ENCODE measurements around the gene BDP1.
"Not testable (repeated sequence)": the region's sequence is repeated elsewhere in the genome, so short reads cannot be mapped to it uniquely, and the experiment has no call there.

The BDP1 gene

DNA sequence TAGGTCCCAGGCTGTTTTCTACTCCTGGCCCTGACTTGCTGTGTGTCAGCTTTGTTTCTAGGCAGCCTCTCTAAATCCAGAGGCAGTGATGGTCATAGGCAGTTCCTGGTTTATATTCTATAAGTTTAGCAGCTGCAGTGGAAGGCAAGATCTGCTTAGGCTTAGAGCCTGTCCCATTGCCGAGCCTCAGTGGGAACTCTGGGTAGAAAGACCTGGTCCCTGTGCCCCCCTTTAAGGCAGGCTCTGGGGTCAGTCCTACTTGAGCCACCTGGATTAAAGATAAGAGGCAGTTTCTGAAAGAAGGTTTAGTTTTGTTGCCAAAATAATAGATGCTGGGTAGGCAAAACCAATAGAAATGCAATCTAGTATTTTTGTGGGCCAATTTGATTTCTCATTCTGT, 145.3 kb downstream of the BDP1 start:
- H3K27ac ChIP-seq (ENCODE audit: low read length), result no peak overlapping the region
- H3K36me3 ChIP-seq (ENCODE audit: control insufficient read depth, low read depth, low read length), result peaks cover 18% of the 10 kb centered on the region
- no peaks in the 10 kb centered on the region for H3K9me3 ChIP-seq (ENCODE audit: control insufficient read depth, low read depth, low read length)
- H3K27me3 ChIP-seq (ENCODE audit: control insufficient read depth, insufficient read depth, low read length), result no peaks in the 10 kb centered on the region
- no peak overlapping the region for H3K9ac ChIP-seq (ENCODE audit: low read length)
- no peak overlapping the region for H3K4me3 ChIP-seq (ENCODE audit: low read length)
- H3K4me1 ChIP-seq (ENCODE audit: control insufficient read depth, low read depth, low read length), result no peaks in the 10 kb centered on the region

DNA sequence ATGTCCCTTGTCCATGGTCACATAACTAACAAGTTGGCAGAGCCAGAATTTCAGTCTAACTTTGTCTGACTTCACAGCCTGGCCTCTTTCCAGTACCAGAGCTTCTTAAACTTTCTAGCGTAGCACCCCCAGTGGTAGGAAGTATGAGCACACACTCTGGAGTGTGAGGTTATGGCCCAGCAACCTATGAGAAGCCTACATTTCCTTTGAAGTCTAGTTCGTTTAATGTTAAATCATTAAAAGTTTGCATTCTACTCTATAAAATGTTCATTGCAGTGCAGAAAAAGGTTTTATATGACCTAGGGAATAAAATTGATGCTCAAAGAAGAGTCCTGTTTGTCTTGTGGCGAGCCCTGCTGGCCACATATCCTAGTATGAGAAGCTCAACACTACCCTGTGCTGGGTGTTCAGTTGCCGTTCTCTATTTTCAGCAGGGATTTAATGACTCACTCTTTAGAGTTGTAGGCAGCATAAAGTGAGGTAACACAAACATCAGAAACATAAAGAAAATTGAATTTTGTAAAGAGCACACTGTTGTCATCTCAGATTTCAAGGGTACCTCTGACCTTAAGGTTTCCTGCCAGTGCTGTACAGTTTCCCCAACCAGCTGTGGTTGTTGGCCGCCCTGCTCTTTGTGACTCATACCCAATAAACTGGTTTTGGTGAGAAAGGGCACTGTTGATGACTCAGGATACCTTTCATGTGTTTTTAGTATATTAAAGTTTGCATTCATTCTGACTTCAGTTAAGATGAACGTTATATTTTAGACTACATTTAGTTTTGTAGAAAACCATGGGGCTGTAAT, 146.0 kb downstream of the BDP1 start:
- peaks cover 18% of the 10 kb centered on the region for H3K36me3 ChIP-seq (ENCODE audit: control insufficient read depth, low read depth, low read length)
- no peaks in the 10 kb centered on the region for H3K9me3 ChIP-seq (ENCODE audit: control insufficient read depth, low read depth, low read length)
- H3K27ac ChIP-seq (ENCODE audit: low read length), result no peak overlapping the region
- no peaks in the 10 kb centered on the region for H3K4me1 ChIP-seq (ENCODE audit: control insufficient read depth, low read depth, low read length)
- H3K27me3 ChIP-seq (ENCODE audit: control insufficient read depth, insufficient read depth, low read length), result no peaks in the 10 kb centered on the region
- H3K4me3 ChIP-seq (ENCODE audit: low read length), result no peak overlapping the region
- no peak overlapping the region for H3K9ac ChIP-seq (ENCODE audit: low read length)

DNA sequence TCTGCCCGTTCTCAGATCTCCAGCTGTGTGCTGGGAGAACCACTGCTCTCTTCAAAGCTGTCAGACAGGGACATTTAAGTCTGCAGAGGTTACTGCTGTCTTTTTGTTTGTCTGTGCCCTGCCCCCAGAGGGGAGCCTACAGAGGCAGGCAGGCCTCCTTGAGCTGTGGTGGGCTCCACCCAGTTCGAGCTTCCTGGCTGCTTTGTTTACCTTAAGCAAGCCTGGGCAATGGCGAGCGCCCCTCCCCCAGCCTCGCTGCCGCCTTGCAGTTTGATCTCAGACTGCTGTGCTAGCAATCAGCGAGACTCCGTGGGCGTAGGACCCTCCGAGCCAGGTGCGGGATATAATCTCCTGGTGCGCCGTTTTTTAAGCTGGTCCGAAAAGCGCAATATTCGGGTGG, 154.5 kb downstream of the BDP1 start:
- H3K4me3 ChIP-seq (ENCODE audit: low read length); H3K36me3 ChIP-seq (ENCODE audit: control insufficient read depth, low read depth, low read length); H3K27me3 ChIP-seq (ENCODE audit: control insufficient read depth, insufficient read depth, low read length); H3K27ac ChIP-seq (ENCODE audit: low read length); H3K9me3 ChIP-seq (ENCODE audit: control insufficient read depth, low read depth, low read length); H3K9ac ChIP-seq (ENCODE audit: low read length); H3K4me1 ChIP-seq (ENCODE audit: control insufficient read depth, low read depth, low read length): not testable (repeated sequence)

DNA sequence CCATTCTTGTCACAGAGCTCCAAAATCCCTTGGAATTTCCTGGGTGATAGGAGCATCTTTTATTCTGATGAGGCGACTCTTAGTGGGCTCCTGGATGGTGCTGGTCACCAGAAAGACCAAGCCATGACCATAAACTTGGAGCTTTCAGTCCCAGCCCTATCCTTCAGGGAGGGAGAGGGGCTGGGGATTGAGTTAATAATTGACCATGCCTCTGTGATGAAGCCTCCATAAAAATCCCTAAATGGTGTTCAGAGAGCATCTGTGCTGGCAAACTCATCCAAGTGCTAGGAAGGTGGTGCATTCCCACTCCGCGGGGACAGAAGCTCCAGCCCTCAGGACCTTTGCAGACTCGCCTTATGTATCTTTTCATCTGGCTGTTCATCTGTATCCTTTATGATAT, 160.4 kb downstream of the BDP1 start:
- H3K27me3 ChIP-seq (ENCODE audit: control insufficient read depth, insufficient read depth, low read length), result no peaks in the 10 kb centered on the region

More for the DNA sequence above, 160.4 kb downstream of the BDP1 start:
- Histone ChIP-seq H3K36me3 (ENCODE audit: control insufficient read depth, low read depth, low read length) (peaks cover 9% of the 10 kb centered on the region), H3K9ac (ENCODE audit: low read length) (no peak overlapping the region), H3K4me1 (ENCODE audit: control insufficient read depth, low read depth, low read length) (no peaks in the 10 kb centered on the region), H3K27ac (ENCODE audit: low read length) (no peak overlapping the region), H3K4me3 (ENCODE audit: low read length) (no peak overlapping the region), H3K9me3 (ENCODE audit: control insufficient read depth, low read depth, low read length) (no peaks in the 10 kb centered on the region)
